ENCODE measurements around the gene MED7. TPM values are rescaled to one million over a fixed set of nuclear protein-coding genes. Genes with fewer than 3 reads are reported as not detected.
A peak's percentile ranks its signal among the peaks of the same experiment; 100 is the strongest.

Gene MED7
- total RNA-seq, 3 donors from 2014 or later = 11.8 to 14.4 (median 12.0) TPM

- Histone ChIP-seq H3K36me3 (ENCODE audit: low read depth) (no peaks in the 10 kb centered on the region), H3K4me1 (ENCODE audit: low read depth) (no peaks in the 10 kb centered on the region), H3K4me3 (no peak overlapping the region), H3K9me3 (no peaks in the 10 kb centered on the region)
- DNase-seq (no peak), ATAC-seq (no peak)
- no peak for TF ChIP-seq CTCF (IDR thresholded peaks at IDR 0.05)
- intact Hi-C loops (cut with DNase I, micrococcal nuclease) = no loop called here
Observed at GRCh38 chr5:157120102-157120501, 22.6 kb downstream of the MED7 start.

GRCh38 chr5:157116483-157116954 lies 26.1 kb downstream of the MED7 start:
- TF ChIP-seq CTCF (IDR thresholded peaks at IDR 0.05) = no peak
- H3K4me3 ChIP-seq = no peak overlapping the region
- DNase-seq (no peak), ATAC-seq (no peak)
- H3K4me1 ChIP-seq (ENCODE audit: low read depth) = no peaks in the 10 kb centered on the region
- H3K9me3 ChIP-seq = no peaks in the 10 kb centered on the region
- intact Hi-C loops (cut with DNase I, micrococcal nuclease) = no loop called here
- H3K36me3 ChIP-seq (ENCODE audit: low read depth) = no peaks in the 10 kb centered on the region

GRCh38 chr5:157115502-157115901 lies 27.2 kb downstream of the MED7 start:
- Histone ChIP-seq H3K4me3 (no peak overlapping the region), H3K4me1 (ENCODE audit: low read depth) (no peaks in the 10 kb centered on the region), H3K36me3 (ENCODE audit: low read depth) (no peaks in the 10 kb centered on the region), H3K9me3 (no peaks in the 10 kb centered on the region)
- ATAC-seq = no peak
- no peak for DNase-seq
- no peak for TF ChIP-seq CTCF (IDR thresholded peaks at IDR 0.05)
- intact Hi-C loops (cut with DNase I, micrococcal nuclease) = no loop called here

- Histone ChIP-seq H3K4me1 (ENCODE audit: low read depth) (no peaks in the 10 kb centered on the region), H3K9me3 (no peaks in the 10 kb centered on the region), H3K36me3 (ENCODE audit: low read depth) (no peaks in the 10 kb centered on the region), H3K4me3 (no peak overlapping the region)
- intact Hi-C loops (cut with DNase I, micrococcal nuclease) = no loop called here
- no peak for TF ChIP-seq CTCF (IDR thresholded peaks at IDR 0.05)
- DNase-seq (no peak), ATAC-seq (no peak)
Observed at GRCh38 chr5:157115012-157115411, 27.7 kb downstream of the MED7 start.

GRCh38 chr5:157113002-157113401 lies 29.7 kb downstream of the MED7 start:
- Histone ChIP-seq H3K9me3 (no peaks in the 10 kb centered on the region), H3K36me3 (ENCODE audit: low read depth) (no peaks in the 10 kb centered on the region), H3K4me1 (ENCODE audit: low read depth) (no peaks in the 10 kb centered on the region), H3K4me3 (no peak overlapping the region)
- intact Hi-C loops (cut with DNase I, micrococcal nuclease) = no loop called here
- DNase-seq (no peak), ATAC-seq (no peak)
- TF ChIP-seq CTCF (IDR thresholded peaks at IDR 0.05) = no peak

GRCh38 chr5:157109744-157110143 lies 32.9 kb downstream of the MED7 start:
- DNase-seq = peak in 1 of 3 donors; percentile 14
- peak; percentile 66 for ATAC-seq
- H3K36me3 ChIP-seq (ENCODE audit: low read depth) = no peaks in the 10 kb centered on the region
- TF ChIP-seq CTCF (IDR thresholded peaks at IDR 0.05) = no peak
- intact Hi-C loops (cut with DNase I, micrococcal nuclease) = no loop called here
- no peaks in the 10 kb centered on the region for H3K4me1 ChIP-seq (ENCODE audit: low read depth)
- H3K4me3 ChIP-seq = no peak overlapping the region
- H3K9me3 ChIP-seq = no peaks in the 10 kb centered on the region
